Measurements from ENCODE around the gene SUGCT.

- TF ChIP-seq CTCF (IDR thresholded peaks at IDR 0.05; ENCODE audit: low read depth, low read length) (no peak), EZH2phosphoT487 (IDR thresholded peaks at IDR 0.05; ENCODE audit: low read depth) (no peak)
These were observed 384.2 kb downstream of the SUGCT start for GRCh38 chr7:40519009-40519408.
